ENCODE measurements around the gene HS6ST3.

The HS6ST3 gene

DNA sequence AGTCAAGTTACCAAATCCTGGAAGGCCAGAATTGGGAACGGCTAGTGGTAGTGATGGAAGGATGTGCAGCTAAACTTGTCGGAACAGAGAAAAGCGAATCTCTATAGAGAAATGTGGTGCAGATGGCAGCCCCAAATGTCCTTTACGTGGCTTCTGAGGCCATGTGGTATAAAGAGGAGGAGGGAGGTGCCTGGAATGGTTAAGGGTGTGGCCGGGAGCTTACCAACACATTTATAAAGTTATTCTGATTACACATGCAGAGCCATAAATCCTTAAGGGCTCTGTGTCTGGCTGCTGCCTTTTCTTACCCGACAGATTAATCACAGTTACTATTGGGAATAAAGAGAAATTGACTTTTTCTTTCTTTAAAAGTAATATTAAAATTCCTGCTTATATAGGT is 714.3 kb downstream of the HS6ST3 start:
- no peak for DNase-seq

DNA sequence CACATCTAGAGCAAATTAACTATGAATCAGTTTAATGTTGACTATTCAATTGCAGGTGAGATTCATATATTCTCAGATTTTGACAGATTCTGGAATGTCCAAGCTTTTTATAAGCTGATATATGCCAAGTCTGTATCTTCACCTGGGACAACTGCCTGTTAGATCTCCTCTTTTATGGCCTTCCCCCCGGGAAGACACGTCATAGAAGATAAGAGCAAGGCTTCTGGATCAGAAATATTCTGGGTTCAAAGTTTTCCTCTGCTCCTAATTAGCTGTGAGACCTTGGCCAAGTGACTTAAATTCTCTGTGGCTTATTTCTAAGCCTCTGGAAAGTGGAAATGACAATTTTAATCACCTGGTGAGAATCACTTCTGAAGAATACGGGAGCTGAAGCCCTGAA is 716.8 kb downstream of the HS6ST3 start:
- no peak for DNase-seq

DNA sequence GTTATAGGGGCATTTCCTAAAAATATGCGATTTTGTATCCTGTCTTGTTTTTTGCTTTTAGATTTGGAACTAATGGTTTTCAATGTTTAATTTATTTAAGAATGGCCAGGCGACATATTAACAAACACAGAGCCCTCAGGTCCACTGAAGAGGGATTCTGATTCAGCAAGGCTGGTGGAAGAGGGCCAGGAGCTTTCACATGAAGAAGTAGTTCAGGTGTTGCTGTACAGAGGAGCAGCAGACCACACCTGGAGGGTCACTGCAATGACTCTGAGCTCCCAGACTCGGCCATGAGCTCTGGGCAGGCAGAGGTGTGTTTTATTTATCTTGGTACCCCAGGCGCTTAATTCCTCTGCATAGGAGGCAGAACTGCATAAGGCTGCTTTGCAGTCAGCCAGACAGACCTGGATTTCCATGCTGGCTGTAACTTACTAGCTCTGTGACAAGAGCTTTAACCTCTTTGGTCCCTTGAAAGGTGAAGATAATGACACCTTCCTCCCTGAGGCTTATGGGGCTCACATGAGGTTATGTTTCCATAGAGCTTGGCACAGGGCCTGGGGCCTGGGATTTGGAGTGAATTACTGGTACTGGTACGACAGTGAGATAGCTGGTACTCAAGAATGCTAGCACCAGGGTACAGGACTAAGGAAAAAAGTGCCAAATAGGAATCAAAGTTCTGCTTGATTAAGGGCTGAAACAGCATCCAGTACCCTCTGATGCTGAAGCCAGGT is 719.6 kb downstream of the HS6ST3 start:
- DNase-seq = no peak

DNA sequence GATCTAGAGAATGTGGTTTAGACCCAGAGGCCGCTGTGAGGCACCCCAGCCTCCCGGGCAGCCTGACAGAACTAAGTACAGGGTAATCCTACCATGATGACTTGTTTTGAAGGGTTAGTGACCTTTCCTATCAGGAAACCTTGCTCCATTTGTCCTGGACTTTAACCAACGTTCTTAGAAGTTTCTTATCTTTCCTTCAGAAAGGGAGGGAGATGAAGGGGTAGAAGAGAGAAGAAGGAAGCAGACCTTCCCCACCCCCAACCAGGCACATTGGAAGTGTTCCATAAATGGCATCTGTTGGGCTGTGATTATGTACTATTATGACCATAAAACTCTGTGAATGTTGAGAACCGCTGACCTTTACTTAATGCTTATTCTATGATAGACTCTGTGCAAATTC is 720.2 kb downstream of the HS6ST3 start:
- no peak for DNase-seq

DNA sequence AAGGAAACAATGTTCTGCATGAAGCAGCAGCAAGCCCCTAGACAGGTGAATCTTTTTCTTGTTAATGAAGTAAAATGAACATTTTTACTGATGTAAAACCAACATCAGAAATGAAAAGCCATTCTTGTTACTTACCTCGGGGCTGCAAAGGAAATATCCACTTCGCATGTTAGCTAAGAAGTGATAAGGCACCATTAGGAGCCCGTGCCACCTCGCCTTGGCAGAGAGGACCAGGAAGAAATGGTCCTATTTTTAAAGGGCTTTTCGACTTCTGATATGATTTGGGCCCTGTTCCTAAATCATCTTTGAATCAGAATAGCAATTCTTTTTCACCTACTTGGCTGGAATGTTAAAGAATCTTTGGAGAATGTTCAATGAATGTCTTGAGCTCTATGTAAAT is 721.1 kb downstream of the HS6ST3 start:
- DNase-seq = no peak

DNA sequence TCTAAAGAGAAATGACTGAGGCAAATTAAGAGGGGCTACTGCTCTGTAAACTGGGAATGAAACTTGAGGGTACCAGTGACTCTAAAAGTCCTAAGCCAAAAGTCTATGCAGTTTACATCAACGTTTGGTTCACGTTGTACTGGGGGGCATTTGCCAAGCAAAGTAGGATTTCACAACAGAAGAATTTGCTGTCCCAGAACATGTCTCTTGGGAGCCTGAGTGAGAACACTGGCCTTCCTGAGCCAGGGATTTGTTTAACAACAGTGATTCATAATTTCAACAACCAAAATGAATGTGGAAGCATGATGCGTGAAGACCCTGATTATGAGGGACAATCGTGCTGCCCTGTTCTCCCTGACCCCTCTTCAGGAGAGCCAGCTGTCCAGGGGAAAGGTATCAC is 726.4 kb downstream of the HS6ST3 start:
- no peak for DNase-seq

DNA sequence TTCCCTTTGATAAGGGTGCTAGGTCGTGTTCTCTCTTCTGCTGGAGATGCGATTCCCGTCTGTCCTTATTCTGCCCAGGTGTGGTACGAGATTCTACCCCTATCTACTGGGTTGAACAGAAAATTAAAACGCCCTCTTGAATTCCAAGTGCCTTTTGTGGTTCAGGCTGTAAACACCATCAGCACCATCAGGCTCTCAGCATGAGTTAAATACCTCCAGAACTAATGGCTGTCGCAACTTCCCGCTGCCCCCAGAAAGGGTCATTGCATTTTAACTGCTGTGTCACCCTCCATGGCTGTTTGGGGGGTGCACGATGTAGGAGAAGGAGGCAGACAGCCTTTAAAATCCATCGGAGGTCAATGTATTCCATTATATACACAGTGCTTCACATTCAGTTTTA is 727.0 kb downstream of the HS6ST3 start:
- DNase-seq = no peak

DNA sequence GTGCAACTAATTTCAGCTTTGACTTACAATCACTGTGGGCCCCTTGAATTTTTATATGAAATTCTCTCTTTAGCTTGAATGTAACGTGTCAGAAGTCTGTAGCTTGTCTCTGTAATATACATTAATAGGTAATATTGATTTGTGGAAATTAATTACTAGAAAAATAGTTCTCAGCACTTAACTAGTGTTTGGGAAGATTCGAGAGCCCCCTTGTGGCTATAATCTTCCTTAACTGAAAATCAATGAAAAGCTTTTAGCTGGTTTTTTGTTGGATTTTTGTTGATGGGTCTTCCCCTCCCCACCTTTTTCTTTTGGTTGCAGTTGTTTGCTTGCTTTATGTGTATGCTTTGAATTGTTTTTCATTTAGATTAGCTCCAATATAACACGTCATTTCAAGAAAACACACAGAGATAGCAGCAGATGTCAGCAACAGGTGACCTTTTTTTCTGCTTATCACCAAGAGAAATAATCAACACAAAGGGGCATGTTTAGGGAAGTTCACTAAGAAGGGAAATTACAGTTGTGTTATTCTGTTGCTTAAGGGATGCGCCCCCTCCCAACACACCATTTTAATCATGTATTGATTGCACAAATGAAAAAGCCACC is 727.5 kb downstream of the HS6ST3 start:
- DNase-seq = no peak

DNA sequence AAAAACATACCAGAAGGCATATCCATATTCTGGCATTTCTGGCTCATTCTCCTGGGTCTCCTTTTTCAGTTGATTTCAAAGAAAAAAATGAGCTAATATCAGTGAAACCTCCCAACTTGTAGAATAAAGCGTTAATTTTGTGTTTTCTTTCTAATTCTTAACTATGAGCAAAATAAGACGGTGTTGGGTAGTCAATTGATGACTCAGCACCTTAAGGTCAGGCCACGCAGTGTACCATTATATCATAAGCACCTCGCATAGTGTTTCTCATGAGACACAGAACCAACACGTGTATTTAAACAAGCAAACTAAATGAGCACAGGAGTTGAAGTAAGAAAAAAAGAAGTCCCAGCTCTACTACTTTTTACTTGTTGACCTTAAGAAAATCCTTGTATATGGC is 729.5 kb downstream of the HS6ST3 start:
- DNase-seq = no peak

DNA sequence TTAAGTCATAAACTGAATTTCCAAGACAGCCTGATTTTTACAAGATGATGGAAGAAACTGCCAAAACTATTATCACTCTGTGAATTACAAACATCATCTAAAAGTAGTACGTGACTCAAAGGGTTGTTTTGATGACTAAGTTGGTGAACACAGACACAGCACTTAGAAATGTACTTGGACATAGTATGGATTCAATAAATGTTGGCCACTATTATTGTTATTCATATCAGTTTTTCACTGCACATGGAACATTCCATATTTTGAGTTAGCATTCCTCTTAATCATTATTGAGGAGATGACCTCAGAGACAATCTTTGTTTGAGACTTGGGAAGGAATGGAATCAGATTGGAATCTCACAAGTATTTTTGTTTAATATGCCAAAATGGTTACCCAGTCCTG is 731.5 kb downstream of the HS6ST3 start:
- DNase-seq = no peak

DNA sequence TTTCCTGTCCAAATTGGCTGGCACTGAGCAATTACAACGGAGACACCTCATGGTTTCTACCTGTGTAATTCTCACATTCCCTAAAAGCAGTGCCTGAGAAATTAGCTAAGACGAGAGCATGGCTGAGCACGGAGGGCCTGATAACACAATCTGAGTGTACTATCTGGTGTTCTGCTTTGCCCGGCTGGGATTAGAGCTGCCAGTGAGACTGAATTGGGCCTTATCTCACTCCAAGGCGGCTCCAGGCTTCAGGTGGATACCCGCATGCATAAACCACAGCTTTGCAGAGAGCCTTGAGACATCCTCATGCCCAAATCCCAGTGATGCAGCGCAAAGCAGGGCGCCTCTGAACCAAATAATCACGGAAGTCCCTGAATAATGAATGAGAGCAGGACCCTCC is 732.1 kb downstream of the HS6ST3 start:
- DNase-seq = no peak

DNA sequence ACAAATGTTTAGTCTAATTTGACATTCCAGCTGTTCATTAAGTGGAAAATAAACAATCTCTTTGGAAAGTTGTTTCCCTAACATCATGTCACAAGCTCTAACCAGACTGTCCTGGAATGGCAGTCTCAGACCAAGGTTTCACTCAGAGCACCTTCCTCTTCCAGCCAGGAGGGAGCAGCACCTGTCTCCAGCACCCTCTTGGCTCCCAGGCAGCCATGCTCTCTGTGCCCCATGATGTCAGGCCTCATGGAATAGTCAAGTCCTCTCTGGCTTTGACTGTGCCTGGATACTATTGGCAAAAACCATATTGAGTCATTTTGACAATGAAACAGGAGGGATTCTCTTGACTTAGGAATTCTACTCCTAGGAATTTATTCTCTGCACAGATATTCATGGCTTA is 733.0 kb downstream of the HS6ST3 start:
- no peak for DNase-seq

DNA sequence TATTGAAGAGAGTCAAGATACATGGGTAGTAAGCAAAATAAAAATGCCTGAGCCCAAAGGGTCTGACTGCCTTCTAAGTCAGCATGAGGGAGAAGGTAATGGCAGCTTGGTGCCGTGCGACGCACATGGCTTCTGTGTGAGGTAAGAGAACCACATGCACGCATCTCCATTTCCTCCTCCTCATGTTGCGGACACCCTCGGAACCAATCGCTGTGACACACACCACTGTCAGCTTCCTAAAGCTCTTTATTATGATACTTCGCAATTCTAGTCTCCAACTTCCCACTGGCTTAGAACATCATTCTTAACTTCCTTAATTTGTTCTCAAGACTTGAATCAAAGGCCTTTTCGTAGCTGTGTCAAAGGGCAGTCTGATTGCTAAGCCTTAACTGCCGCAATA is 734.2 kb downstream of the HS6ST3 start:
- no peak for DNase-seq

DNA sequence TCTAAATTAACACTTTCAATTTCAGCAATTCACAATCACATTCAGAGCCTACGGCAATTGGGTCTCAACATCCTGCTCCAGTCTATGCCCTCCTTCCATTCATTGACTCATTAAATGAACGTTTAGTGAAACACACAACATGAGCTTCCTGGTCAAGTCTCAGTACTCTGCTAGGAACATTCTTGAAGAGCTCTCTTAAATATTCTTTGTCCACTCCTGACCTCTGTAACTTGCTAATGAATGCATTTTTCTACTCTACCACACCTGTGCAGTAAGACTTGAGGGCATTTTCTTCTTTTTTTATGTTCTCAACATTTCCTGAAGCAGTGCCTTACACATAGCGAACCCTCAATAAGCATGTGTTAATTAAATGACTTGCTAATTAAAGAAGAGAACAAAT is 735.7 kb downstream of the HS6ST3 start:
- DNase-seq = no peak

DNA sequence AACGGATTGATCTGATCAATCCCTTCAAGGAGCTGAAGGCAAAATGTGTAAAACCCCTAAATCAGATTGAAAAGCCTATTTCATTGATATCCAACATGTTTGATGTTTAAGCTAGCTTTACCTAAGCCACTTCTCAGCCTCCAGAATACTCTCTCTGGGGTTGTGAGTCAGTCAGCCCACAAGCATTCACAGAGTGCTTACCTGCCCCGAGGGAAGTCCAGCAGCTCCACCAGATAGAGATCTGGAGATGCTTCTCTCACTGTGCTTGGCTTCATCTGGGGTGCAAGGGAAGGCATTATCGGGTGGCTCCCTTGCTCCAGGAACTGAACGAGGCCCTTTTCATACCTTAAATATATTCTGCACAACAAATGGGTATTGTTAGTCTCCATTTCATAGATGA is 744.7 kb downstream of the HS6ST3 start:
- DNase-seq = no peak

DNA sequence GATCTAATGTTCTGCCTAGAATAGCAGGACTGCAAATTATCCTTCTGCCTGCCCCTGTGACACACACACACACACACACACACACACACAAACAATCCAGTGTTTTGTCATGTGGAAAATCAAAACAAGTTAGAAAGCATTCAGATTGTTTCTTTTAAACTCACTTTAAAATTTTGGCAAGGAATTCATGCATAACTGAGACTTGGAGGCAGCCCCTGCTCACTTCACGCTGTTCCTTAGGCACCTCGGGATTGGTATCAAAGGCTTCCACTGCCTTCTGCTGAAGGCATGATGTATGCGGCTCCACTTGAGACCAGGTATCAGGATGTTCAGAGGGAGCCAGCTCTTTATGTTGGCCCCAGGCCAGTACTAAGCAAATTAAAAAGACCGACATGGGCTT is 745.6 kb downstream of the HS6ST3 start:
- DNase-seq = no peak

DNA sequence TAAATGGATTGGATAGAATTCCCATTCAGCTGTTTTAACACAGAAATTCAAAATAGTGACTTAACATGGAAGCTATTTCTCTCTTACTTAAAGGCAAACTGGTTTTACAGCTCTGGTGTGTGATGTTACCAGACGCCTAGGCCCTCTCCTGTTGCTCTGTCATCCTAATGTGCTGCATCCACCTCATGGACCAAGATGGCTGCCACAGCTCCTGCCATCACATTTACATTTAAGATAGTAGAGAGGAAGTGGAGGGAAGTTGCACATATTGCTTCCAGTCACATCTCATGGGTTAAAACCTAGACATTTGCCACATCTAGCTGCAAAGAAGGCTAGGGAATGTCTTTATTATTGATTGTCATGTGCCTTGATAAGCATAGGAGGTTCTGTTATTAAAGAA is 746.8 kb downstream of the HS6ST3 start:
- no peak for DNase-seq

DNA sequence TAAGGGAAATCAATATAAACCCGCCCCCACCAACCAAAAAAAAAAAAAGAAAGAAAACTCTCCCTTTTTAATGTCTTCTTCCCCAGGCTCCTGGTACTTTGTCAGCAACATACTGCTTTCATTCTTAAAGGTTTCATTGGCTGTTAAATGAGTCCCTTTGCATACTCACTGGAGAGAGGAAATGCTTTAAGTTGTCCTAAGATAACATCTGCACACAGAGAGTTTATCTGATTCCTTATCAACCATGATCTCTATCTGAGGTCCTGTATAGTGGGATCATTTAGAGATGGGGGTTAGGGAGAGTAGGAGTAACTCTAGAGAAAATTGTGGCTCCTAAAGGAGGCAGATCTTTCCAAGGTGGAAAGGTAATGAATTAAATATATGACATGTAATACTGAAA is 747.9 kb downstream of the HS6ST3 start:
- DNase-seq = no peak

DNA sequence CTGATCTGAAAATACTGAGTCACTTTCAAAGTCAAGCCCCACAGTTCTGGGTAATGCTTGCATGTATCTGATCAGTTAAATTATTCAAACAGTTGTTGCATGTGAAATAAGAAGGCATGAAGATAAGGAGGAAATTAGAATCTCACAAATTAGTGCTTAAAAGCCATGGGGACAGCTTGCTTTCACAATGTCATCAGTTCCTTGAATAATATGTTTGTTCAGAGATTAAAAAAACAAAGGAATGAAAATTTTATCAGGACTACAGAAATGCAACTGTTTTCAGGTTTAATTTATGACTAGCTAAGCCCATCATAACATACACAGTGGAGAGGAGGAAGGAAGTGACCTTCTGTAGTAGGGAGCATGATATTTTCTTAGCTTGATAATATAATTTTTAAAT is 754.3 kb downstream of the HS6ST3 start:
- no peak for DNase-seq

DNA sequence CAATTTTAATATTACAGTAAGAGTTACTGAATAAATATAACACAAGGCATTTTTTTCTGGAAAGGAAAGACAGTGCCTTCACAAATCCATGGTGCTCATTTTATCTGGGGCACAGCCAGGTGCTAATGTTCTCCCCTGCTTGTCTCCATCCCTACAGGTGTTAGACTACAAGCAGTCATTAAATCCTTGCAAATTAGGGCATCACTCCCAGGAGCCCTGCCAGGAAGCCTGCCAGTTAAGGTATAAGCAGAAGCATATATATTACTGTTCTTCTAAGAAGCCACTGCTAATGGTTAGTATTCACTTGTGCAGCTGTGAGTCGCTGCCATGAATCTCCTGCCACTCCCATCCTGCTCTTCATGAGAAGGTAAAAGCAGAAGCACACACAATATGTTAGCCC is 754.7 kb downstream of the HS6ST3 start:
- DNase-seq = no peak

DNA sequence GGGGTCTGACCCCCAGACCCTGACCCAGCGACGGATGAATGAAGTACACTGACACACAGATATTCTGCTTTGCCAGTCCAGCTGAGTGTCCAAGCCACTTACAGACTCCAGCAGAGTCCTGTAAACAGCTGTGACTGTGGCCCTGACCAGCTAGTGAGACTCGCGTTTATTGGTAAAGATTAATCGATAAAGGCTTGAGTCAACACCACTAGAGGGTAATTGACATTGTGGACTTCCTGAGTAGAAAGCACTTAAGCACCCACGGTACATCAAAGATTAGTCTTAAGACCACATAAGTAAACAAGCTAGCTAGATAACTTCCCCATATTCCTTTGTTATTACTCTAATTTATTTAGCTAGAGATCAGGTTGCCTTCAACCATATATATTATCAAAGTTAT is 758.4 kb downstream of the HS6ST3 start:
- DNase-seq = no peak

DNA sequence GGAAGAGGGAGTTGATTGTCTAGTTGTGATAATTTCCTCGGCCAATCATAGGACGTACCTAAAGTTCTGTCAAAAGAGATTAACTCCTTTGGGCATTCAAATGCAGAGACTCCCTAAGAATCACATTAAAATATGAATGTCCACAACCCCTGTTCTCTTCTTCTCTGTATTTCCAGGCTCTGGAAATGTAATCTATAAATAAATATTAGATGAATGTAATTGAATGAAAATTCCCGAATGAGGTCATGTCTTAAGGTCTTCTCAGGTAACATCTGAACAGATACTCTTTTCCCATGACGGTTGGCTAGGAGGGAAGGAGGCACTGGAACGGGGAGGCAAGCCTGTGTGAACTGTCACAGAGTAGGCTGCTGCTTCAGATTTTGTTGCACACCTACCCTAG is 759.2 kb downstream of the HS6ST3 start:
- DNase-seq = no peak

DNA sequence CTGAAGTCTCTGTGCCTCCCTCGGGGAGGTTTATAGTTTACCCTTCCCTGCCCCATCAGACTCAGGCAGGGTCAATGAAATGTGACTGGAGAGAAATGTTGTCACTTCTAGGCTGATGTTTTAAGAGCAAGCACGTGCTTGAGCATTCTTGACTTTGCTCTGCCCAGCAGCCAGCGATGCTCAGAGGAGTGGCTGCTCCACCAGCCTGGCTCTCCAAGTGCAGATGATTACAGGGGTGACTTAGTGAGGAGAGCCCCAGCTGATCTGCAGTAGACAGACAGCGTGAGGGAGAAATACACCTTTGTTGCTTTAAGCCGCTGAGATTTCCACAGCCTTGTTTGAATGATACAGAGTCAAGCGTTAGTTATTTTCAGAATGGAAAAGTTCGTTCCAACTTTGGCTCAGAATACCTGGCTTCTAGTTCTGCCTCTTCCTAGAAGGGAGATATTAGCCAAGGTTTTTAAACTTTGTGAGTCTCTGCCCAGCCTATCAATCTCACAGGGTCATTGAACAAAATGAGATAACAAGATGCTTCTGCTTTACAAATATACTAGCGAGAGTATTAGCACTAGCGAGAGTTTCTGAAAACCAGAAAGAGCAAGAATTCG is 760.7 kb downstream of the HS6ST3 start:
- DNase-seq = no peak

DNA sequence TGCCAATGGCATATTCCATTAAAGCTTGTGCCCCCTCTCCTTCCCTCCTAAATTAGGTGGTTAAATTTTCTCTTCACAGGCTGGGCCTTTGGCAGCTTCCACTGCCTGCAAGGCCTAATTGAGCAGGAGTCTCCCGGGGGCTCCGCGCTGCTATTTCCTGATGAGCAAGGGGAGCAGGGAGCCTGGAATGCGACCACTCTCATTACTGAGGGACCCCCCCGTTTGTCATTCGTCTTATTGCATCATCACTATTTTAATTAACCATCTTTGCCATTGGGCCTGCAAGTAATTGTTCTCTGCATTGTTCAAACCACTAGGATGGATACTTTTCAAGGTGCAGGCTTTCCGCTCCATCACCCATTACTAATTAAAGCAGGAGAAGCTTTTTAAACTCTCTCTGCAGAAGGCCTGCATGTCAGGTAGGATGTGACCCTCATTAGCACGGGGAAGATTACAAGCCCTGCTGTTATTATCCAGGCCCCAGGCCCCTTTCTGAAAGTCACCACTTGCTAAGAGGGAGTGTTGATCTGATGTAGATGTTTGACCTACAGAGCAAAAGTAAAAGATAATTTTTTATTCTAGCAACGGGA is 762.0 kb downstream of the HS6ST3 start:
- DNase-seq = no peak
